HepG2 (cell line): ENCODE measurements around the gene ACSL1. TPM values are rescaled to one million over a fixed set of nuclear protein-coding genes. Genes with fewer than 3 reads are reported as not detected.

Experiments used
- AGO1 ChIP-seq: fragments of 200-400 bp; formaldehyde crosslinking; IDR thresholded peaks from 2 replicates; pipeline ENCODE4 v1.6.1; 2017; ENCODE audit warnings: mild to moderate bottlenecking, low read depth, low read length, moderate library complexity; ENCODE audit not compliant: poor library complexity, severe bottlenecking
- BRD4 ChIP-seq: sonication (generic); formaldehyde crosslinking; IDR thresholded peaks from 2 replicates; pipeline ENCODE4 v1.4.0; 2020; ENCODE audit warnings: missing genetic modification reagents
- CCDC6 ChIP-seq: sonication (generic); formaldehyde crosslinking; IDR thresholded peaks from 2 replicates; pipeline ENCODE4 v1.8.1; 2022; ENCODE audit warnings: mild to moderate bottlenecking, missing genetic modification reagents, moderate library complexity
- DMAP1 ChIP-seq: IDR thresholded peaks from 2 replicates; pipeline ENCODE4 v1.6.1; 2016
- GATA4 ChIP-seq: sonication (generic); IDR thresholded peaks from 2 replicates; pipeline ENCODE4 v1.6.1; 2016; ENCODE audit warnings: antibody characterized with exemption, low read depth, borderline replicate concordance
- HDAC6 ChIP-seq: fragments of 200-600 bp; sonication (generic); IDR thresholded peaks from 2 replicates; pipeline ENCODE4 v1.7.0; 2017; ENCODE audit warnings: mild to moderate bottlenecking, antibody characterized with exemption, low read length, low read depth
- HINFP ChIP-seq: sonication (generic); formaldehyde crosslinking; IDR thresholded peaks from 2 replicates; pipeline ENCODE4 v1.4.0; 2020; ENCODE audit warnings: low read depth, mild to moderate bottlenecking, missing genetic modification reagents
- KLF6 ChIP-seq: IDR thresholded peaks from 2 replicates; pipeline ENCODE4 v1.8.0; 2016; ENCODE audit warnings: missing biosample characterization, missing genetic modification reagents
- NCOA5 ChIP-seq: sonication (generic); formaldehyde crosslinking; IDR thresholded peaks from 2 replicates; pipeline ENCODE4 v1.4.0; 2020; ENCODE audit warnings: missing genetic modification reagents
- PLRG1 ChIP-seq: fragments of 450-650 bp; conservative IDR thresholded peaks from 2 replicates; pipeline ENCODE4 v1.6.1; 2016
- SP1 ChIP-seq, 2 experiments: fragments of 450-650 bp in 1 of 2; sonication (generic) in 1 of 2; formaldehyde crosslinking in 1 of 2; IDR thresholded peaks; 2 replicates each; pipeline versions ENCODE4 v1.4.0 to v1.6.1; 2016 to 2020; ENCODE audit warnings: missing genetic modification reagents in 1 of 2
- SRY ChIP-seq: sonication (generic); formaldehyde crosslinking; IDR thresholded peaks from 2 replicates; pipeline ENCODE4 v1.8.0; 2022; ENCODE audit warnings: mild to moderate bottlenecking, missing genetic modification reagents
- ZFP36L1 ChIP-seq: sonication (generic); formaldehyde crosslinking; IDR thresholded peaks from 2 replicates; pipeline ENCODE4 v1.8.0; 2022; ENCODE audit warnings: mild to moderate bottlenecking, missing genetic modification reagents, moderate library complexity
- ZFP37 ChIP-seq: sonication (generic); formaldehyde crosslinking; IDR thresholded peaks from 2 replicates; pipeline ENCODE4 v1.4.0; 2020; ENCODE audit warnings: missing genetic modification reagents, borderline replicate concordance
- ZNF205 ChIP-seq: IDR thresholded peaks from 2 replicates; pipeline ENCODE4 v1.6.1; 2018; ENCODE audit warnings: missing biosample characterization, missing genetic modification reagents
- ZNF460 ChIP-seq: sonication (generic); formaldehyde crosslinking; IDR thresholded peaks from 2 replicates; pipeline ENCODE4 v1.5.1; 2020; ENCODE audit warnings: missing genetic modification reagents, mild to moderate bottlenecking, borderline replicate concordance
- ZNF512 ChIP-seq: sonication (generic); formaldehyde crosslinking; IDR thresholded peaks from 2 replicates; pipeline ENCODE4 v1.4.0; 2020; ENCODE audit warnings: mild to moderate bottlenecking, missing genetic modification reagents
- ZNF550 ChIP-seq: sonication (generic); formaldehyde crosslinking; IDR thresholded peaks from 2 replicates; pipeline ENCODE4 v1.4.0; 2020; ENCODE audit warnings: mild to moderate bottlenecking, missing genetic modification reagents, borderline replicate concordance
- polyA plus RNA-seq, 8 experiments: library from polyadenylated mRNA; depleted of rRNA in 3 of 8; stranded (reverse) in 7 of 8; unstranded in 1 of 8; fragments of >200 nt; fragmentation: Illumina TruSeq in 4 of 8; extraction: Trizol in 4 of 8; gene quantifications; 2 replicates each; pipeline versions ENCODE4 v1.2.1 to v1.2.3, GENCODE V29; 2011 to 2016; ENCODE audit warnings: low read depth in 4 of 8, missing spikeins in 1 of 8, mixed read lengths in 1 of 8; ENCODE audit not compliant: insufficient read depth in 1 of 8
- total RNA-seq, 5 experiments: library from RNA; depleted of rRNA; stranded (reverse); fragments of >200 nt; fragmentation: Illumina TruSeq; extraction: Trizol; gene quantifications; 2 replicates each; pipeline ENCODE4 v1.2.3, GENCODE V29; 2016; ENCODE audit warnings: low read depth in 1 of 5
- TF ChIP-seq, protein P1 (sequence below): sonication (generic); formaldehyde crosslinking; IDR thresholded peaks from 2 replicates; pipeline ENCODE4 v1.5.1; 2020; ENCODE audit warnings: missing genetic modification reagents, mild to moderate bottlenecking, borderline replicate concordance
- TF ChIP-seq, protein P2 (sequence below): sonication (generic); formaldehyde crosslinking; IDR thresholded peaks from 2 replicates; pipeline ENCODE4 v1.4.0; 2020; ENCODE audit warnings: missing genetic modification reagents

Gene ACSL1
- total and polyA plus RNA-seq, 2 of the 13 experiments (the other 11 are each of a cell fraction or from before 2014, with no cell fraction given) = 10.0 to 29.8 TPM

GRCh38 chr4:184838249-184839074 is 12.7 kb upstream of the ACSL1 start (continued):
- TF ChIP-seq SP1 (IDR thresholded peaks at IDR 0.05) = no peak
- TF ChIP-seq SP1 (CRISPR knock-in tag; IDR thresholded peaks at IDR 0.05) = no peak
- TF ChIP-seq KLF6 (CRISPR knock-in tag) = no peak
- TF ChIP-seq HDAC6 = no peak
- TF ChIP-seq, protein P1, sequence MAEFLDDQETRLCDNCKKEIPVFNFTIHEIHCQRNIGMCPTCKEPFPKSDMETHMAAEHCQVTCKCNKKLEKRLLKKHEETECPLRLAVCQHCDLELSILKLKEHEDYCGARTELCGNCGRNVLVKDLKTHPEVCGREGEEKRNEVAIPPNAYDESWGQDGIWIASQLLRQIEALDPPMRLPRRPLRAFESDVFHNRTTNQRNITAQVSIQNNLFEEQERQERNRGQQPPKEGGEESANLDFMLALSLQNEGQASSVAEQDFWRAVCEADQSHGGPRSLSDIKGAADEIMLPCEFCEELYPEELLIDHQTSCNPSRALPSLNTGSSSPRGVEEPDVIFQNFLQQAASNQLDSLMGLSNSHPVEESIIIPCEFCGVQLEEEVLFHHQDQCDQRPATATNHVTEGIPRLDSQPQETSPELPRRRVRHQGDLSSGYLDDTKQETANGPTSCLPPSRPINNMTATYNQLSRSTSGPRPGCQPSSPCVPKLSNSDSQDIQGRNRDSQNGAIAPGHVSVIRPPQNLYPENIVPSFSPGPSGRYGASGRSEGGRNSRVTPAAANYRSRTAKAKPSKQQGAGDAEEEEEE (CRISPR knock-in tag) = no peak
- 0 out of 2 replicates have a peak, but pooled peaks have one; percentile 40 for TF ChIP-seq SRY (CRISPR knock-in tag)
- TF ChIP-seq PLRG1 = no peak
- TF ChIP-seq HINFP (CRISPR knock-in tag) = no peak
- TF ChIP-seq ZNF550 = no peak
- TF ChIP-seq ZNF512 (CRISPR knock-in tag) = no peak
- no peak for TF ChIP-seq ZFP36L1
- TF ChIP-seq NCOA5 (CRISPR knock-in tag) = no peak
- TF ChIP-seq DMAP1 (CRISPR knock-in tag) = no peak
- TF ChIP-seq ZFP37 (CRISPR knock-in tag) = no peak
- peak; percentile 25; the same call in 1 of the 2 replicates for TF ChIP-seq ZNF460 (CRISPR knock-in tag)
- TF ChIP-seq, protein P2, sequence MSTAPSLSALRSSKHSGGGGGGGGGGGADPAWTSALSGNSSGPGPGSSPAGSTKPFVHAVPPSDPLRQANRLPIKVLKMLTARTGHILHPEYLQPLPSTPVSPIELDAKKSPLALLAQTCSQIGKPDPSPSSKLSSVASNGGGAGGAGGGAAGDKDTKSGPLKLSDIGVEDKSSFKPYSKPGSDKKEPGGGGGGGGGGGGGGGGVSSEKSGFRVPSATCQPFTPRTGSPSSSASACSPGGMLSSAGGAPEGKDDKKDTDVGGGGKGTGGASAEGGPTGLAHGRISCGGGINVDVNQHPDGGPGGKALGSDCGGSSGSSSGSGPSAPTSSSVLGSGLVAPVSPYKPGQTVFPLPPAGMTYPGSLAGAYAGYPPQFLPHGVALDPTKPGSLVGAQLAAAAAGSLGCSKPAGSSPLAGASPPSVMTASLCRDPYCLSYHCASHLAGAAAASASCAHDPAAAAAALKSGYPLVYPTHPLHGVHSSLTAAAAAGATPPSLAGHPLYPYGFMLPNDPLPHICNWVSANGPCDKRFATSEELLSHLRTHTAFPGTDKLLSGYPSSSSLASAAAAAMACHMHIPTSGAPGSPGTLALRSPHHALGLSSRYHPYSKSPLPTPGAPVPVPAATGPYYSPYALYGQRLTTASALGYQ (CRISPR knock-in tag) = peak; percentile 98
- TF ChIP-seq CCDC6 (CRISPR knock-in tag) = no peak
- no peak for TF ChIP-seq AGO1
- TF ChIP-seq GATA4 = no peak
- no peak for TF ChIP-seq BRD4 (CRISPR knock-in tag)
- peak; percentile 21; the same call in 1 of the 2 replicates for TF ChIP-seq ZNF205 (CRISPR knock-in tag)
